Measurements from ENCODE around the gene DYNC1H1. TPM values are rescaled to one million over a fixed set of nuclear protein-coding genes. Genes with fewer than 3 reads are reported as not detected.
A peak's percentile ranks its signal among the peaks of the same experiment; 100 is the strongest.

DYNC1H1 gene
- total RNA-seq, 2 donors from 2014 or later = 171 to 219 TPM

- intact Hi-C loops (cut with DNase I) = no loop called here
- Histone ChIP-seq H3K27me3 (no peaks in the 10 kb centered on the region), H3K4me3 (no peak overlapping the region), H3K36me3 (replicated peaks in 1 of 2; ENCODE audit: insufficient read depth in 1 of 2, low read depth in 2 of 2) (no peaks in the 10 kb centered on the region), H3K9me3 (no peaks in the 10 kb centered on the region), H3K27ac (peak overlapping the region in 1 of 4 donors; percentile 44), H3K4me1 (peaks cover 54% of the 10 kb centered on the region)
- ATAC-seq (no peak), DNase-seq (no peak)
- WGBS, 2 donors = 58 to 66% methylated on average over 17 to 20 of the region's 20 CpGs
- TF ChIP-seq, protein P1, sequence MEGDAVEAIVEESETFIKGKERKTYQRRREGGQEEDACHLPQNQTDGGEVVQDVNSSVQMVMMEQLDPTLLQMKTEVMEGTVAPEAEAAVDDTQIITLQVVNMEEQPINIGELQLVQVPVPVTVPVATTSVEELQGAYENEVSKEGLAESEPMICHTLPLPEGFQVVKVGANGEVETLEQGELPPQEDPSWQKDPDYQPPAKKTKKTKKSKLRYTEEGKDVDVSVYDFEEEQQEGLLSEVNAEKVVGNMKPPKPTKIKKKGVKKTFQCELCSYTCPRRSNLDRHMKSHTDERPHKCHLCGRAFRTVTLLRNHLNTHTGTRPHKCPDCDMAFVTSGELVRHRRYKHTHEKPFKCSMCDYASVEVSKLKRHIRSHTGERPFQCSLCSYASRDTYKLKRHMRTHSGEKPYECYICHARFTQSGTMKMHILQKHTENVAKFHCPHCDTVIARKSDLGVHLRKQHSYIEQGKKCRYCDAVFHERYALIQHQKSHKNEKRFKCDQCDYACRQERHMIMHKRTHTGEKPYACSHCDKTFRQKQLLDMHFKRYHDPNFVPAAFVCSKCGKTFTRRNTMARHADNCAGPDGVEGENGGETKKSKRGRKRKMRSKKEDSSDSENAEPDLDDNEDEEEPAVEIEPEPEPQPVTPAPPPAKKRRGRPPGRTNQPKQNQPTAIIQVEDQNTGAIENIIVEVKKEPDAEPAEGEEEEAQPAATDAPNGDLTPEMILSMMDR (IDR thresholded peaks at IDR 0.05) = no peak
- no peak for TF ChIP-seq POLR2A (IDR thresholded peaks at IDR 0.05)
These were observed 597 bp upstream of the DYNC1H1 start for GRCh38 chr14:101963656-101964296.

- peak overlapping the region; percentile 92 to 97 for H3K4me3 ChIP-seq
- H3K4me1 ChIP-seq = peaks cover 54% of the 10 kb centered on the region
- WGBS, 2 donors = 0% methylated on average over 2 to 26 of the region's 28 CpGs
- peak overlapping the region; percentile 88 to 97 (median 92) for H3K27ac ChIP-seq
- peak; percentile 59 to 74 (median 69) for DNase-seq
- no peaks in the 10 kb centered on the region for H3K36me3 ChIP-seq (replicated peaks in 1 of 2; ENCODE audit: insufficient read depth in 1 of 2, low read depth in 2 of 2)
- no peaks in the 10 kb centered on the region for H3K9me3 ChIP-seq
- no peak for TF ChIP-seq POLR2A (IDR thresholded peaks at IDR 0.05)
- TF ChIP-seq, protein P1 (IDR thresholded peaks at IDR 0.05) = no peak
- ATAC-seq = peak; percentile 47
- H3K27me3 ChIP-seq = no peaks in the 10 kb centered on the region
- intact Hi-C loops (cut with DNase I) = no loop called here
These were observed 790 bp downstream of the DYNC1H1 start for GRCh38 chr14:101965181-101965544.

DNA sequence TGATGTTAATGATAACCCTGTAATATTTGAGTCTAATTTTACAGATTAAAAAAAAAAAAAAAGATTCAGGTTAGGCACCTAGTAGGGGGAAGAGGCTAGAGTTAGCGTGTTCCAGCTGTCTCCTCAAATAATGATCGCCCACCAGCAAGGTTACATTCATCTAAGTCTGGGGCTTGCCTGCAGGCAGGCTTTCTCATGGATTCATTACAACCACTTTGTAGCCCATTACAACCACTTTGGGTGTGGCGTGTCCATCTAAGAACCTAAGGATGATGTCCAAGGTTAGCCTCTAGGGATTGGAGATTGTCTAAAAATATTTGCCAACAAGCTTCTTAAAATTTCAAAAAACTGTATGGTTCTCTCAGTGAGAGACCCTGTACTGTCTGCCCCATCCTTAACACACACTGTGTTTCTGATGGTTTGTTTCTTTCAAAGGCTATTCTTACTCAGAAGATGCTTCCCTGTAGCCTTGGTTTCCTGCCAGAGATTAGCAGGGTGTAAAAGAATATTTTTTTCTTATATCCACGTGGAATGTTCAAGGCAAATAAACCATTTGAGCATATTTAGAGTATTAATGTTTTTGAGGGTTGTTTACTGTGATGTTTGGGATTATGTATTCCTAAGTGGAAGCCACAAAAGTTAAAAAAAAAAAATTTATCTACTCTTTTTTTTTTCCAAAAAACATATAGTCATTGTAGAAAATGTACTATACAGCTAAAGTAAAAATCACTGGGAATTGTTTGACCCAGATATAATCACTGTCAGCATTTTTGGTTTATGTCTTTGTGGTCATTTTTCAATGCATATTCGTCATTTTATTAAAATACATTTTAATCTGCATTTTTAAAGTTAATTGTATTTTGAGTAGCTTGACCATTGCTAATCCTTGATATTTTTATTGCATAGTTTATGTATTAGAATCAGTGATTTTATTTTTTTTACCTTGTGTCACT, 1.7 kb downstream of the DYNC1H1 start:
- 47 to 54% methylated on average over 5 of the region's 5 CpGs for WGBS, 2 donors
- no peak for DNase-seq
- ATAC-seq = no peak
- H3K27me3 ChIP-seq = no peaks in the 10 kb centered on the region
- peak overlapping the region in 1 of 2 donors; percentile 97 for H3K4me3 ChIP-seq
- no peaks in the 10 kb centered on the region for H3K9me3 ChIP-seq
- no peak for TF ChIP-seq POLR2A (IDR thresholded peaks at IDR 0.05)
- TF ChIP-seq, protein P1 (IDR thresholded peaks at IDR 0.05) = no peak
- intact Hi-C loops (cut with DNase I) = no loop called here
- no peaks in the 10 kb centered on the region for H3K36me3 ChIP-seq (replicated peaks in 1 of 2; ENCODE audit: insufficient read depth in 1 of 2, low read depth in 2 of 2)
- peak overlapping the region in 3 of 4 donors; percentile 88 to 97 (median 94) for H3K27ac ChIP-seq
- H3K4me1 ChIP-seq = peaks cover 48% of the 10 kb centered on the region

DNA sequence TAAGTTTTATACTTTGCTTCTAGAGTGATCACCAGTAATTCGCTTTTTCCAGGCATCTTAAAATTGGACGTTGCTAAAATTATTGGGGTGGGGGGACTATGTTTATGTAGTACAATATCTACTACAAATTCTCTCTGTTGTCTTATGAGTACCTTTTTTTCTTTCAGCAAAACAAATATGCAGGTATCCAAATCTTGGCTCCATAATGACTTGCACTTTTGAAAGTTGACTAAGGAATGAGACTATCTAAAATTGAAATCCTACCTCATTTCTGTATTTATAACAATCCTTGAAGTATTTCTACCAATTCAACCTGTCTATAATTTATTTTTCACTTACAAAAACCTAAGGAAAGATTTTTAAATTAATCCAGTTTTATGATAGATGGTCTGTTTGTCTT, 2.4 kb downstream of the DYNC1H1 start:
- ATAC-seq = no peak
- intact Hi-C loops (cut with DNase I) = no loop called here
- WGBS, 2 donors = 56% methylated on average over 2 of the region's 2 CpGs

More for the DNA sequence above, 2.4 kb downstream of the DYNC1H1 start:
- H3K27me3 ChIP-seq = no peaks in the 10 kb centered on the region
- peaks cover 50% of the 10 kb centered on the region for H3K4me1 ChIP-seq
- no peaks in the 10 kb centered on the region for H3K9me3 ChIP-seq
- DNase-seq = no peak
- TF ChIP-seq POLR2A (IDR thresholded peaks at IDR 0.05) = no peak
- TF ChIP-seq, protein P1 (IDR thresholded peaks at IDR 0.05) = no peak
- no peak overlapping the region for H3K27ac ChIP-seq
- H3K4me3 ChIP-seq = no peak overlapping the region
- no peaks in the 10 kb centered on the region for H3K36me3 ChIP-seq (replicated peaks in 1 of 2; ENCODE audit: insufficient read depth in 1 of 2, low read depth in 2 of 2)
